Chondrocyte (in vitro differentiated cells): ENCODE results near the gene ZFAND2A. TPM values are rescaled to one million over a fixed set of nuclear protein-coding genes. Genes with fewer than 3 reads are reported as not detected.
A peak's percentile ranks its signal among the peaks of the same experiment; 100 is the strongest.

Source experiments
- DNase-seq: peaks from one replicate; pipeline ENCODE4 v3.0.0; 2021; ENCODE audit warnings: mixed read lengths, low spot score
- H3K27ac Mint-ChIP-seq: one replicate; pipeline ENCODE4 v1.8.0; 2021; ENCODE audit warnings: mild to moderate bottlenecking, moderate library complexity, mixed read lengths; ENCODE audit not compliant: unreplicated experiment
- H3K27me3 Mint-ChIP-seq: 2 replicates; pipeline ENCODE4 v1.8.0; 2021; ENCODE audit warnings: low read depth, mixed read lengths
- H3K36me3 Mint-ChIP-seq: 2 replicates; pipeline ENCODE4 v1.8.0; 2021; ENCODE audit warnings: low read depth, mixed read lengths
- H3K4me1 Mint-ChIP-seq: 2 replicates; pipeline ENCODE4 v1.8.0; 2021; ENCODE audit warnings: low read depth, mild to moderate bottlenecking, mixed read lengths
- H3K4me3 Mint-ChIP-seq: one replicate; pipeline ENCODE4 v1.8.0; 2021; ENCODE audit warnings: mild to moderate bottlenecking, moderate library complexity, mixed read lengths; ENCODE audit not compliant: unreplicated experiment
- H3K9me3 Mint-ChIP-seq: 2 replicates; pipeline ENCODE4 v1.8.0; 2021; ENCODE audit warnings: low read depth, mixed read lengths
- total RNA-seq: library from RNA; stranded (reverse); gene quantifications from 3 replicates; pipeline ENCODE4 v1.2.1, GENCODE V29; 2021
- TF ChIP-seq, protein P1 (sequence below): fragments of 200-600 bp; sonication (generic); IDR thresholded peaks from 2 replicates; pipeline ENCODE4 v1.5.0; 2021; ENCODE audit warnings: antibody characterized with exemption, mild to moderate bottlenecking, moderate library complexity

Gene ZFAND2A
- total RNA-seq, 1 donor from 2014 or later = 16.2 TPM

DNA sequence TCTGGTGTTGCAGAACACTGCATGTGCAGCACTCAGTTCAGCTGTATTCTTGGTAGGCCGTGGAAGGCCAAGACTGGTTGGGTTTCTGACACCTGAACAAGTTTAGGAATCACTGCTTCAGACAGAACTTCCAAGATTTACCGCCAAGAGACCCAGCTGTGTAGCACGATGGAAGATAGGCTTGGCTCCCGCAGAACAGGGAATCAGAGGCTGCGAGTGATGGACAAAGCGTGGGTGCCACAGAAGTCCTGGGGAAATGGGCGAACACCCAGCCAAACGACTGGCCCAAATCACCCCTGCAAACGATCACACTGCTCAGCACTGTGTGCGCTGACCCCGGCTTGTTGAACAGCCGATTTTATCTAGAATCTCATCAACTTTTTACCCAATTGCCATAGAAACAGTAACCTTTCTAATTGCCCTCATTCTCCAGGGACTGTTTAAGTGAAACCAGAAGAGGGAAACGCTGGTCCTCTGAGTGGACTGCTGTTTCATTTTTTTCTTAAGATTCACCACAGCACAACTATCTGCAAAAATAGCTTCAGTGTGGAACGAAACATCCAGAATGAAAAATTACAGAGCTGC, 17.9 kb downstream of the ZFAND2A start:
- H3K27ac Mint-ChIP-seq = no peak overlapping the region
- H3K4me1 Mint-ChIP-seq = peaks cover 10% of the 10 kb centered on the region
- TF ChIP-seq, protein P1, sequence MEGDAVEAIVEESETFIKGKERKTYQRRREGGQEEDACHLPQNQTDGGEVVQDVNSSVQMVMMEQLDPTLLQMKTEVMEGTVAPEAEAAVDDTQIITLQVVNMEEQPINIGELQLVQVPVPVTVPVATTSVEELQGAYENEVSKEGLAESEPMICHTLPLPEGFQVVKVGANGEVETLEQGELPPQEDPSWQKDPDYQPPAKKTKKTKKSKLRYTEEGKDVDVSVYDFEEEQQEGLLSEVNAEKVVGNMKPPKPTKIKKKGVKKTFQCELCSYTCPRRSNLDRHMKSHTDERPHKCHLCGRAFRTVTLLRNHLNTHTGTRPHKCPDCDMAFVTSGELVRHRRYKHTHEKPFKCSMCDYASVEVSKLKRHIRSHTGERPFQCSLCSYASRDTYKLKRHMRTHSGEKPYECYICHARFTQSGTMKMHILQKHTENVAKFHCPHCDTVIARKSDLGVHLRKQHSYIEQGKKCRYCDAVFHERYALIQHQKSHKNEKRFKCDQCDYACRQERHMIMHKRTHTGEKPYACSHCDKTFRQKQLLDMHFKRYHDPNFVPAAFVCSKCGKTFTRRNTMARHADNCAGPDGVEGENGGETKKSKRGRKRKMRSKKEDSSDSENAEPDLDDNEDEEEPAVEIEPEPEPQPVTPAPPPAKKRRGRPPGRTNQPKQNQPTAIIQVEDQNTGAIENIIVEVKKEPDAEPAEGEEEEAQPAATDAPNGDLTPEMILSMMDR = no peak
- H3K27me3 Mint-ChIP-seq = no peaks in the 10 kb centered on the region
- no peaks in the 10 kb centered on the region for H3K9me3 Mint-ChIP-seq
- H3K36me3 Mint-ChIP-seq = no peaks in the 10 kb centered on the region
- H3K4me3 Mint-ChIP-seq = no peak overlapping the region
- DNase-seq = peak; percentile 35

DNA sequence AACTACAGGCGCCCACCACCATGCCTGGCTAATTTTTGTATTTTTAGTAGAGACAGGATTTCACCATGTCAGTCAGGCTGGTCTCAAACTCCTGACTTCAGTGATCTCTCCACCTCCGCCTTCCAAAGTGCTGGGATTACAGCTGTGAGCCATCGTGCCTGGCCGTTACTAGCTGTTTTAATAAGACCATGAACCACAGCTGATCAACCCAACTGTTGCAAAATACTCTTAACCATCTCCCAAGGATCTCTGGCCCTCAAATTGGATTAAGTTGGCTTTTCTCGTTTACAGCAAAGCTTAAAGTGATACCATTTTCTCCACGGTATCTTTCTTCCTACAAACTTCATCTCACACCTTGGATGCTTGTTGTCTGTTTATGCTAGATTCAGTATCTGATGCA, 18.3 kb downstream of the ZFAND2A start:
- H3K4me1 Mint-ChIP-seq = peaks cover 15% of the 10 kb centered on the region
- no peak overlapping the region for H3K4me3 Mint-ChIP-seq
- no peaks in the 10 kb centered on the region for H3K9me3 Mint-ChIP-seq
- no peak overlapping the region for H3K27ac Mint-ChIP-seq
- TF ChIP-seq, protein P1 = no peak
- H3K36me3 Mint-ChIP-seq = no peaks in the 10 kb centered on the region
- H3K27me3 Mint-ChIP-seq = no peaks in the 10 kb centered on the region
- DNase-seq = peak; percentile 13

DNA sequence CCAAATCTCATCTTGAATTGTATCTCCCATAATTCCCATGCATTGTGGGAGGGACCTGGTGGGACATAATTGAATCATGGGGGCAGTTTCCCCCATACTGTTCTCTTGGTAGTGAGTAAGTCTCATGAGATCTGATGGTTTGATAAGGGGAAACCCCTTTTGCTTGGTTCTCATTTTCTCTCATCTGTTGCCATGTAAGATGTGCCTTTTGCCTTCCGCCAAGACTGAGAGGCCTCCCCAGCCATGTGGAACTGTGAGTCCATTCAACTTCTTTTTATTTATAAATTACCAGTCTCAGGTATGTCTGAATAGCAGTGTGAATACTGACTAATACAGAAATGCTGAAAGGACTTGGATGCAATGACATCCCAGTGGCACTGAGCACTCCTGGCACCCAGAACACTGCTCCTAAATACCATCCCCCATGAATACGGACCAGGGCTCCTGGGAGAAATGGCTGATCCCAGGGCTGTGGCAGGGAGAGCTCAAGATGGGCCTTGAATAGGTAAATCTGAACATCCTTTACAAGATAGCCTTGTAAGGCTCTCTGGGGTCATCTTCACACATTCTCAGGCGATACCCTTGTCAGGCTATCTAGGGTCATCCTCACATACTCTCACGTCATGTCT, 19.4 kb downstream of the ZFAND2A start:
- H3K27ac Mint-ChIP-seq = no peak overlapping the region
- peaks cover 17% of the 10 kb centered on the region for H3K4me1 Mint-ChIP-seq
- no peaks in the 10 kb centered on the region for H3K36me3 Mint-ChIP-seq
- no peaks in the 10 kb centered on the region for H3K27me3 Mint-ChIP-seq
- no peaks in the 10 kb centered on the region for H3K9me3 Mint-ChIP-seq
- TF ChIP-seq, protein P1 = no peak
- H3K4me3 Mint-ChIP-seq = no peak overlapping the region
- peak; percentile 29 for DNase-seq

DNA sequence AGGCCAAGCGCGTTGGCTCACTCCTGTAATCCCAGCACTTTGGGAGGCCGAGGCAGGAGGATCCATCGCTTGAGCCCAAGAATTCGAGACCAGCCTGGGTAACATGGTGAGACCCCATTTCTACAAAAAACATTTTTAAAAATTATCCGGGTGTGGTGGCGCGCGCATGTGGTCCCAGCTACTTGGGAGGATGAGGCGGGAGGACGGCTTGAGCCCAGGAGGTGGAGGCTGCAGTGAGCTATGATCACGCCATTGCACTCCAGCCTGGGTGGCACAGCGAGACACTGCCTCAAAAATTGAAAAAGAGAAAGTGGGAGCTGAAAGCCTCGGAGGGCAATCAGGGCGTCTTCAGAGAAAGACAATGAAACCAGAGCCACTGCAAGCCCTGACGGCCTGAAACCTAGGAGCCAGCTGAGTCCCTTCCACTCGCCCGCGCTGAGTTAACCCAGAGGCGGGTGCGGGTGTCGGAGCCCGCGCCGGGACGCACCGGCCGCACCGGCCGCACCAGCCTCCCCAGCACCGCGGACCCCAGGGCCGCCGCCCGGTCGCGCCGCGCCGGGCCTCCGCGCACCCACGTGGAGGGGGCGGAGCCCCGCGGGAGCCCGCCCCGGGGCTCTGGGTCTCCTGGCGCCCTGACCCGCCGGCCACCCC, 22.4 kb downstream of the ZFAND2A start:
- TF ChIP-seq, protein P1 = no peak
- peaks cover 7% of the 10 kb centered on the region for H3K36me3 Mint-ChIP-seq
- H3K27me3 Mint-ChIP-seq = no peaks in the 10 kb centered on the region
- H3K27ac Mint-ChIP-seq = peak overlapping the region; percentile 71
- DNase-seq = no peak
- H3K4me3 Mint-ChIP-seq = peak overlapping the region; percentile 92
- H3K9me3 Mint-ChIP-seq = no peaks in the 10 kb centered on the region
- peaks cover 17% of the 10 kb centered on the region for H3K4me1 Mint-ChIP-seq

DNA sequence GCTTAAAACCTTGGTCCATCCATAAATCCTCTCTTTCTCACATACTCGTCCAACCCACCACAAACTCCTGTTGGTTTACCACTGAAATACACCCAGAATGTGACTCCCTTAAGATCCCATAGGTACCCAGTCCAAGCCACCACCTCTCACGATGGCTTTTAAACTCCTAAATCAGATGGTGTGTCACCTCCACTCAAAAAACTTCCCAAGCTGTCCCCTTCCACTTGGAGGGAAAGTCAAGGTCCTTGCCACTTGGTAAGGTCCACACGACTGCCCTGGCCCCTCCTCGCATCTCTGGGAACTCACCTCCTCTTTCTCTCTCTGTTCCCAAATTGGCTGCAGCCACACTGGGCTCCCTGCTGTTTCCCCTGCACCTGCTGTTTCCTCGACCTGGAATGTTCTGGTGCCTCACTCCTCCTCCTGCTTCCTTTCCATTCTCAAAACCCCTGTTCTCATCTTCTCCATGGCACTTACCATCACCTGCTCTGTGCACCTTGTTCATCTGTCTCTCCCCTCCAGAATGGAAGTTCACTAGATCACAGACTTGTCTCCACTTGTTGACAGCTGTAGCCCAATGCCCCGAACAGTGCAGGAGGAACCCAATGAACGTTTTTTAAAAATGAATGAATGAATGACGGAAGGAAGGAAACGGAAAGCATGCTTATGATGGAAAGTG, 23.0 kb downstream of the ZFAND2A start:
- Mint-ChIP-seq H3K9me3 (peaks cover 1% of the 10 kb centered on the region), H3K4me1 (peaks cover 17% of the 10 kb centered on the region), H3K36me3 (peaks cover 9% of the 10 kb centered on the region), H3K4me3 (peak overlapping the region; percentile 92), H3K27me3 (no peaks in the 10 kb centered on the region), H3K27ac (peak overlapping the region; percentile 71)
- TF ChIP-seq, protein P1 = no peak
- peak; percentile 39 for DNase-seq
